ENCODE results near the gene JAG2.
A peak's percentile ranks its signal among the peaks of the same experiment; 100 is the strongest.

The JAG2 gene

DNA sequence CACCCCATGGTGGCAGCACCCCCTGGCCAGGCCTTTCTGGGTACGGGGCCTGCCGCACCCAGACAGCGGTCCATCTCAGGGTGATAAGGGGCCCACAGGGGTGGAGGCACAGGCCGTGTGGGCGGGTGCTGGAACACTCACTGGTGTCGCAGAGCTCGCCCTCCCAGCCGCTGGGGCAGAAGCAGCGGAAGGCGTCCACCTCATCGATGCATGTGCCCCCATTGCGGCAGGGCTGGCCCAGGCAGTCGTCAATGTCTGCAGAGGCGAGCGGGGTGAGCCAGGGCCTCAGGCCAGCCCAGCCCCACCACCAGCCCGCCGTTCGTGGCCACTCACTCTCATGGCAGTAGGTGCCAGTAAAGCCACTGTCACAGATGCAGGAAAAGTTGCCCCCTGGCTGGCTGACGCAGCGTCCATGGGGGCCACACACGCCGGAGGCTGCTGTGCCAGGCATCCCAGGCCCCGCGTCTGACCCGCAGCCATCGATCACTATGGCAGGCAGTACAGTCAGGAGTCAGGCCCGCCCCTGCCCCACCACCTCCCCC, 19.9 kb downstream of the JAG2 start:
- no peak for DNase-seq (ENCODE audit: insufficient read length, low spot score)
- FAIRE-seq: no peak
- no peak for TF ChIP-seq POU2F2 (IDR thresholded peaks at IDR 0.05; ENCODE audit: low read depth, low read length)
- no peak for TF ChIP-seq POLR2A (IDR thresholded peaks at IDR 0.05; ENCODE audit: low read depth, low read length)
- TF ChIP-seq POLR2AphosphoS5 (IDR thresholded peaks at IDR 0.05; ENCODE audit: low read depth, low read length): no peak
- TF ChIP-seq TAF1 (IDR thresholded peaks at IDR 0.05; ENCODE audit: low read depth, low read length): no peak
- no peak for TF ChIP-seq PAX5 (IDR thresholded peaks at IDR 0.05; ENCODE audit: insufficient read depth, low read length, severe bottlenecking)
- no peak for TF ChIP-seq SPI1 (IDR thresholded peaks at IDR 0.05; ENCODE audit: low read depth, low read length)

DNA sequence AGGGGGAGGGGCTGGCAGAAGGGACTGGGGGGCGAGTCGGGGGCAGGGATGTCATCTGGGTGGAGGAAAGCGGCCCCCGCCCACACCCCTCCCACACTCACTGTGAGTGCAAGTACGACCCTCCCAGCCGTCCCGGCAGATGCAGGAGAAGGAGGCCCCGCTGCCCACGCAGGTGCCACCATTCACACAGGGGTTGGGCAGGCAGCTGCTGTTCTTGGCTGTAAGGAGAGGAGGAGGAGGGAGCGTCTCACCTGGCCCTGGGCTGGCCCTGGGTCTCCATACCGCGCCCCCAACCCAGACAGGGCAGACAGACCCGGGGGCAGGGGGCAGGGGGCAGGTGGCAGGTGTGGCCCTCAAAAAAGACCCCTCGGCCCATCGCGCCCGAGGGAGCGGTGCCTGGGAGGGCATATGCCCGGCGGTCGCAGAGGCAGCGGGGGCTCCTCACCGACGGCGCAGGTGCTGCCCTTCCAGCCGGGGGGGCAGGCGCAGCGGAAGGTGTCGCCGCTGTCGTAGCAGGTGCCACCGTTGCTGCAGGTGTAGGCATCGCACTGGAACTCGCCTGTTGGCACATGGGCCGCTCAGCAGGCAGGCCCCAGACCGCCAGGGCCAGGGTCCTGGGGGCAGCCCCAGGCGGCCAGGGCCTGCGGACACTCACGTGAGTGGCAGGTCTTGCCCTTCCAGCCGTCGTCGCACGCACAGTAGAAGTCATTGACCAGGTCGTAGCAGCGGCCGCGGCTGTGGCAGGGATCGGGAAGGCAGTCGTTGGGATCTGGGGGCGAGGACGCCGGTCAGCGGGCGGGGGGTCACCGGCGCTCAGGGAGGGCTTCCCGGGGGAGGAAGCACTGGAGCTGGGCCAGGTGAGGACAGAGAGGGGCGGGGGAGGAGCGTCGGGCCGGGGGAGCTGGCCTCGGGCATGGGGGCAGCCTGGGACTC, 20.6 kb downstream of the JAG2 start:
- no peak for TF ChIP-seq POLR2A (IDR thresholded peaks at IDR 0.05; ENCODE audit: low read depth, low read length)
- TF ChIP-seq PAX5 (IDR thresholded peaks at IDR 0.05; ENCODE audit: insufficient read depth, low read length, severe bottlenecking): no peak
- no peak for TF ChIP-seq POU2F2 (IDR thresholded peaks at IDR 0.05; ENCODE audit: low read depth, low read length)
- TF ChIP-seq TAF1 (IDR thresholded peaks at IDR 0.05; ENCODE audit: low read depth, low read length): no peak
- no peak for TF ChIP-seq POLR2AphosphoS5 (IDR thresholded peaks at IDR 0.05; ENCODE audit: low read depth, low read length)
- no peak for TF ChIP-seq SPI1 (IDR thresholded peaks at IDR 0.05; ENCODE audit: low read depth, low read length)
- FAIRE-seq: no peak
- no peak for DNase-seq (ENCODE audit: insufficient read length, low spot score)

DNA sequence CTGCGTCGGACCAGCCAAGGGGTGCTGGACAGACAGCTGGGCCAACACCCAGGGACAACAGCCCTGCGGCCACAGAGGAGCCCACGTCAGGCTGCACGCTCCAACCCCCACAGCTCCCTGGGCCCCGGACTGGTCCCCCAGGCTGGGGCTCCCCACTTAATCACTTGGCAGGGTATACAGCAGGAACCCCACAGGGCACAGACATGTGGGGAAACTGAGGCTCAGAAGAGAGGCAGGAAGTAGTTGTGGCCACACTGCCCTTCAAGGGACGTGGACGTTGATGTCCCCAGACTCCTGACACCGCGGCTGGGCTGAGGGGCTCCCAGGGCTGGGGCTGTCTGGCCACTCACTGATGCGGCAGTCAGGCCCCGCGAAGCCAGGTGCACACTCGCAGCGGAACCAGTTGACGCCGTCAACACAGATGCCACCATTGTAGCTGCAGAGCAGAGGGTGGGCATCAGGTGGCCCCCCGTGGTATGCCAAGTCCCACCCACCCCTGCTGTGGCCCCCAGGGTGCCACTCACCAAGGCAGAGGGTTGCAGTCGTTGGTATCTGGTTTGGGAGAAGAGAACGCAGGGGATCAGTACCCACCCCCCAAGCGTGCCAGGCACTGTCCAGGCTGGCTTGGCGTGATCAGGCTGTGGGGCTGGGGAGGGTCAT, 21.5 kb downstream of the JAG2 start:
- FAIRE-seq (no peak), DNase-seq (ENCODE audit: insufficient read length, low spot score) (no peak)
- TF ChIP-seq PAX5 (IDR thresholded peaks at IDR 0.05; ENCODE audit: insufficient read depth, low read length, severe bottlenecking) (no peak), TAF1 (IDR thresholded peaks at IDR 0.05; ENCODE audit: low read depth, low read length) (no peak), SPI1 (IDR thresholded peaks at IDR 0.05; ENCODE audit: low read depth, low read length) (no peak), POU2F2 (IDR thresholded peaks at IDR 0.05; ENCODE audit: low read depth, low read length) (no peak), POLR2AphosphoS5 (IDR thresholded peaks at IDR 0.05; ENCODE audit: low read depth, low read length) (no peak), POLR2A (IDR thresholded peaks at IDR 0.05; ENCODE audit: low read depth, low read length) (no peak)

DNA sequence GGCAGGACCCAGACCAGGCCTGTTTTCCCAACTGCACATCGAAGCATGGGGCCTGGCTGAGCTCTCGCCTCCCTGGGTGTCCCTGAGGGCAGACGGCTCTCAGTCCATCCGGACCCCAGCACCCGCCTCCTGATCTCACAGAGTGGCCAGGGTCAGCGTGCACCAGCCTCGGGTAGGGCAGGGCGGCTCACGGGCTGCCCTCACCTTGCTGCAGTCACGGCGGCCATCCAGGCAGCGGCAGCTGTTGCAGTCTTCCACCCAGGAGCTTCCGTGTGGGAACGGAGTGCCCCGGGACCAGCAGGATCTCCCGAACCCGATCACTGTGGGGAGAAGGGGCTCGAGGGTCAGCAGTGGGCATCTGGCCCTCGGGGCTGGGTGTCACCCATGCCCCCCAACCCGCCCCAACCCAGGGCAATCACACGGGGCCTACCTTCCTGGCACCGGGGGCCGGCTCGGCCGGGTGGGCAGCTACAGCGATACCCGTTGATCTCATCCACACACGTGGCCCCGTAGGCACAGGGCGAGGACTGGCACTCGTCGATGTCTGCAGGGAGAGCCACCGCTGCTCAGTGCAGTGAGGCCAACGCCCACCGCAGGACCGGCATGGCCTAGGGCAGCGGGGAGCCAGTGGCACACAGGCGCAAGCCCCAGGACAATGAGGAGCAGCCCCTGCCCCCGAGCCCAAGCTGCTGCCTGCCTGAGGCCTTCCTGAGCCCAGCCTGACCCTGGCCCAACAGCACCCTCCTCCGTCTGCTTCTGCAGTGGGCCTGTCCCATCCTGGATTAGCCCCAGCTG, 22.2 kb downstream of the JAG2 start:
- FAIRE-seq: no peak
- no peak for DNase-seq (ENCODE audit: insufficient read length, low spot score)
- TF ChIP-seq PAX5 (IDR thresholded peaks at IDR 0.05; ENCODE audit: insufficient read depth, low read length, severe bottlenecking): no peak
- TF ChIP-seq SPI1 (IDR thresholded peaks at IDR 0.05; ENCODE audit: low read depth, low read length): no peak
- no peak for TF ChIP-seq TAF1 (IDR thresholded peaks at IDR 0.05; ENCODE audit: low read depth, low read length)
- no peak for TF ChIP-seq POLR2A (IDR thresholded peaks at IDR 0.05; ENCODE audit: low read depth, low read length)
- TF ChIP-seq POU2F2 (IDR thresholded peaks at IDR 0.05; ENCODE audit: low read depth, low read length): no peak
- no peak for TF ChIP-seq POLR2AphosphoS5 (IDR thresholded peaks at IDR 0.05; ENCODE audit: low read depth, low read length)

DNA sequence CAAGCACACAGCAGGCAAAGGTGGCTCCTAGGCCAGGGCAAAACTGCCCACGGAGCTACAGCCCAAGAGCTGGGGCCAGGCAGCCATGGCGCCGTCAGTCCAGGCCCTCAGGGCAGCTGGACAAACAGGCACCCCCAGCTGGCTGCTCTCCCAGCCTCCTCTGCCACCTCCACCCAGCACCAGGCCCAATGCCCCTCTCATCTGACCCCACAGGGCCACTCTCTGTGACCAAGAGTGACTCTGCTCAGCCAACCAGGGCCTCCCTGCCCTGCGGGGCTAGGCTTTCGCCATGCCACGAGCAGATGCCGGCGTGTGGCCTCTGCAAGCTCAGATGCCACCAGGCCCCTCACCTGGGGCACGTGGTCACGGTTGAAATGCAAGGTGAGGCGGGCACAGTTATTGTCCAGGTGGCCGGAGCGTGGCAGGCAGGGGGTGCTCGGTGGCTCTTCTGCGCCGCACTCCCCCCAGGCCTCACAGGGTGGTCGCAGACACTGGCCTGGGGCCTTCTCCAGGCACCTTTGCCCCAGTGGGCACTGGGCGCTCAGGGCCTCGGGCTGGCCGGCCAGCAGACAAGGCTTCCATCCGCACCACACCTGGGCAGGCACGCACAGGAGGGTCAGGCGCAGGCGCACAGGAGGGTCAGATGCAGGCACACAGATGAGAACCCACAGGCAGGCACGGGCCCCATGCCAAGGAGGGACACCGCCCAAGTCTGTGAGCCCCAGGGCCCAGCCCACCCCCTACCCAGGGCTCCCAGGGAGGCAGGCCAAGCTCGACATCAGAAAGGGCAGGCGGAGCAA, 23.0 kb downstream of the JAG2 start:
- FAIRE-seq (no peak), DNase-seq (ENCODE audit: insufficient read length, low spot score) (no peak)
- TF ChIP-seq TAF1 (IDR thresholded peaks at IDR 0.05; ENCODE audit: low read depth, low read length) (no peak), POLR2AphosphoS5 (IDR thresholded peaks at IDR 0.05; ENCODE audit: low read depth, low read length) (no peak), POU2F2 (IDR thresholded peaks at IDR 0.05; ENCODE audit: low read depth, low read length) (no peak), PAX5 (IDR thresholded peaks at IDR 0.05; ENCODE audit: insufficient read depth, low read length, severe bottlenecking) (no peak), SPI1 (IDR thresholded peaks at IDR 0.05; ENCODE audit: low read depth, low read length) (no peak), POLR2A (IDR thresholded peaks at IDR 0.05; ENCODE audit: low read depth, low read length) (no peak)

DNA sequence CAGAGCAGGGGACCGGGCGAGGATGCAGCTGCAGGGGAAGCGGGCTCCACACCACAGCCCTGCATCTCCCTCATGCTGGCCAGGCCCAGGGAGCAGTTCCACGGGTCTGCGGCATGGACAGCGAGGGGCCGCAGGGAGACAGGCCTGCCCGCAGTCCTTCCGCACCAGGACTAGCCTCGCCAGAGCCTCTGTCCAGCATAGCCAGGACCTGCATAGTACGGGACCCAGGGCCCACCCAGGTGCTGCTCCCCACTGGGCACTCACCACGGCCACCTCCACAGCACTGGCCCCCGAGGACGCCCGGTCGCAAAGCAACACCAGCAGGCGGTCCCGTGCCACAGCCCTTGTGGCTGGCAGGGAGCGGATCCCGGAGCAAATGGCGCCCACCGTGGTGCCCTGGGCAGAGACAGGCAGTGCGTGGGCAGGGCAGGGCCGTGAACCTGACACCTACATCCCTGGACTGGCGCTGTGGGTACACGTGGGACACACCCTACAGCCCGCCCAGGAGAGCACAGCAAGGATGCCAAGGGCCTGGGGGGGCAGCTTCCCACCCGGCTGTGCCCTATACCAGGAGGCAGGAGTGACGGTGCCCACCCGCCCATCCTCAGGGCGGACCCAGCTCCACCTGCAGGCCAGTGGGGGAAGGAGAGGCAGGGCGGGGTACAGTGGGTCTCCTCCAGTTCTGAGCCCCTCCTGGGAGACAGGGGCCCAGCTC, 23.8 kb downstream of the JAG2 start:
- peak; percentile 20 for DNase-seq (ENCODE audit: insufficient read length, low spot score)
- TF ChIP-seq POLR2A (IDR thresholded peaks at IDR 0.05; ENCODE audit: low read depth, low read length): no peak
- TF ChIP-seq POU2F2 (IDR thresholded peaks at IDR 0.05; ENCODE audit: low read depth, low read length): no peak
- no peak for TF ChIP-seq TAF1 (IDR thresholded peaks at IDR 0.05; ENCODE audit: low read depth, low read length)
- no peak for TF ChIP-seq POLR2AphosphoS5 (IDR thresholded peaks at IDR 0.05; ENCODE audit: low read depth, low read length)
- no peak for TF ChIP-seq SPI1 (IDR thresholded peaks at IDR 0.05; ENCODE audit: low read depth, low read length)
- FAIRE-seq: no peak

DNA sequence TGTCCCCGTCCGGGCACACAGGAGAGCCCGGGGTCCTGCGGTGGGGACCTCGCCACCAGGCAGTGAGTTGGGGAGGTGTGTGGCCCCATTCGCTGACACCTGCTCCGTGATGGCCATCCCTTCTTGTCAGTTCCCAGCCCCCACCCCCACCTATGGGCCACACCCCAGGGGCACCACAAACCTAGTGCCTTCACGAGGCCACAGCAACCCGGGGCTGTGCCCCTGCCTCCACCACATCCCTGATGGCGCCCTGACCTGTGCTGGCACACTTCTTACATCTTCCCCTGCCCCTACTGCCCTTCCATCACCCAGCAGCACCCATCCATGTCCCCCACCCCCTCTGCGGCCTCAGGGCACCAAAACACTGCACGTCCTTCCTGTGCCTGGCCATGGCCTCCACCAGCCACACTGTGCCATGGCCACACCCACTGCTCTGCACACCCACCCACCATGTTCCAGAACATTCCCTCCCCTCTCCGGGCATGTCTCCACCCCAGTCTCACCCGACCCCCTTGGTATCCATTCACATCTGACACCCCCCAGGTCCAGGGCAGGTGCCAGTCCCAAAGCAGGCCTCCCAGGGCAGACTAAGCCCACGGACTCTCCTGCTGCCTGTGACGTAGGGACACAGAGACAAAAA, 24.4 kb downstream of the JAG2 start:
- FAIRE-seq: no peak
- TF ChIP-seq SPI1 (IDR thresholded peaks at IDR 0.05; ENCODE audit: low read depth, low read length) (no peak), POLR2A (IDR thresholded peaks at IDR 0.05; ENCODE audit: low read depth, low read length) (no peak), POU2F2 (IDR thresholded peaks at IDR 0.05; ENCODE audit: low read depth, low read length) (no peak)
- DNase-seq (ENCODE audit: insufficient read length, low spot score): no peak

Measured in GM12891 (cell line).